Hippocampal formation (tissue), 2 donors: ENCODE measurements around the gene LIPE.
"Not testable (repeated sequence)": the region's sequence is repeated elsewhere in the genome, so short reads cannot be mapped to it uniquely, and the experiment has no call there.

Experiments used
- DNase-seq, 2 donors: peaks; one replicate each; lab custom pipeline; 2025; lab: John Stamatoyannopoulos, UW

Gene LIPE, protein sequence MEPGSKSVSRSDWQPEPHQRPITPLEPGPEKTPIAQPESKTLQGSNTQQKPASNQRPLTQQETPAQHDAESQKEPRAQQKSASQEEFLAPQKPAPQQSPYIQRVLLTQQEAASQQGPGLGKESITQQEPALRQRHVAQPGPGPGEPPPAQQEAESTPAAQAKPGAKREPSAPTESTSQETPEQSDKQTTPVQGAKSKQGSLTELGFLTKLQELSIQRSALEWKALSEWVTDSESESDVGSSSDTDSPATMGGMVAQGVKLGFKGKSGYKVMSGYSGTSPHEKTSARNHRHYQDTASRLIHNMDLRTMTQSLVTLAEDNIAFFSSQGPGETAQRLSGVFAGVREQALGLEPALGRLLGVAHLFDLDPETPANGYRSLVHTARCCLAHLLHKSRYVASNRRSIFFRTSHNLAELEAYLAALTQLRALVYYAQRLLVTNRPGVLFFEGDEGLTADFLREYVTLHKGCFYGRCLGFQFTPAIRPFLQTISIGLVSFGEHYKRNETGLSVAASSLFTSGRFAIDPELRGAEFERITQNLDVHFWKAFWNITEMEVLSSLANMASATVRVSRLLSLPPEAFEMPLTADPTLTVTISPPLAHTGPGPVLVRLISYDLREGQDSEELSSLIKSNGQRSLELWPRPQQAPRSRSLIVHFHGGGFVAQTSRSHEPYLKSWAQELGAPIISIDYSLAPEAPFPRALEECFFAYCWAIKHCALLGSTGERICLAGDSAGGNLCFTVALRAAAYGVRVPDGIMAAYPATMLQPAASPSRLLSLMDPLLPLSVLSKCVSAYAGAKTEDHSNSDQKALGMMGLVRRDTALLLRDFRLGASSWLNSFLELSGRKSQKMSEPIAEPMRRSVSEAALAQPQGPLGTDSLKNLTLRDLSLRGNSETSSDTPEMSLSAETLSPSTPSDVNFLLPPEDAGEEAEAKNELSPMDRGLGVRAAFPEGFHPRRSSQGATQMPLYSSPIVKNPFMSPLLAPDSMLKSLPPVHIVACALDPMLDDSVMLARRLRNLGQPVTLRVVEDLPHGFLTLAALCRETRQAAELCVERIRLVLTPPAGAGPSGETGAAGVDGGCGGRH

DNA sequence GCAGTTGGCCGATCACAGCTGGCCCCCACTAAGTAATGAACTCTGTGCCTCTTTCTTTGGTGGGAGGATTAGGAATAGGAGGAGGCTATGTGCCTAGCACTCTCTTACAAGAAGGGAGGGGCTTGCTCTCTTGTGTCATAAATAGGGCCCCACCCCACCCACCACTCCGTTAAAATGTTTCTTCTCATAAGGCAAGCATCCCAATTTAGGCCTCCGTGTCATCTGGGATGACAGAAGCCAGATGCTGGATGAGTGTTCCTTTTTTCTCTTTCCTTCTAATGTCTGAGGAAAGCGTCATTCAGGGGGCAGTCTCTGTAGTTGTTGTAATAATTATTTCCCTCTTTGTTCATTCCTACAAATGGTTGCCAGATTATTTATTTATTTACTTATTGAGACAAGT lies at the start of gene LIPE:
LIPE (minus strand) TSS at position 76 of the 400 bp plus-strand sequence. CDS start 239 bp downstream, outside the sequence.
- DNase-seq = no peak

DNA sequence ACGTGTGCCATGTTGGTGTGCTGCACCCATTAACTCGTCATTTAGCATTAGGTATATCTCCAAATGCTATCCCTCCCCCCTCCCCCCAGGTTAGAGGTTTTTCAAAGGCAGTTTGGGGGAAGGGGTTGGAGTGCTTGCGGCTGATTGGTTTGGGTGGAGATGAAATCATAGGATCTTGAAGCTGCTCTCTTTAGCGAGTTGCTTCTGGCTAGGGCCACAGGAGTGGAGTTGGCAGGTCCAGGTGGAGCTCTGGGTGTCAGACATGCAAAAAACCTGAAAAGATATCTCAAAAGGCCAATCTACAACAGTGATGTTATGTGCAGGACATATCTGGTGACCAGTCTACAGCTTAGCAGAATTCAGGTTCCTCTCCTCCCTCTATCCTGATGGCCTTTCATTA lies 48.2 kb upstream of the LIPE start:
- DNase-seq = no peak

DNA sequence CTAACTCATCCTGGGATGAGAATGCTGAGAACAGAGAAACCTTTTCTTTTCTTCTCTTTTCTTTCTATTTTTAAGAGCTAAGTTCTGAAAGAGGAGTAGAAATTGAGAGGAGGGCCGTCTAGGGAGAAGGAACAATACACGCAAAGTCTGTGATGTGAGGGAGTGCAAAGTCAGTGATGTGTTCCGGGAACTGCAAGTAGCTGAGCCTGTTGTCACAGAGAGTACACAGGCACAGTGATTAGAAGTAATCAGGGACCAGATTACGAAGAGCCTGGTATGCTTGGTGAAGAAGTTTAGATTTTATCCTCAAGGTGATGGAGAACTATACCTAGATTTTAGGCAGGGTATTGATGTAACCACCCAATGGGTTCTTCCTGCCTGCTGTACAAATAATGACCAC lies 47.6 kb upstream of the LIPE start:
- peak in 1 of 2 donors; percentile 13 for DNase-seq

DNA sequence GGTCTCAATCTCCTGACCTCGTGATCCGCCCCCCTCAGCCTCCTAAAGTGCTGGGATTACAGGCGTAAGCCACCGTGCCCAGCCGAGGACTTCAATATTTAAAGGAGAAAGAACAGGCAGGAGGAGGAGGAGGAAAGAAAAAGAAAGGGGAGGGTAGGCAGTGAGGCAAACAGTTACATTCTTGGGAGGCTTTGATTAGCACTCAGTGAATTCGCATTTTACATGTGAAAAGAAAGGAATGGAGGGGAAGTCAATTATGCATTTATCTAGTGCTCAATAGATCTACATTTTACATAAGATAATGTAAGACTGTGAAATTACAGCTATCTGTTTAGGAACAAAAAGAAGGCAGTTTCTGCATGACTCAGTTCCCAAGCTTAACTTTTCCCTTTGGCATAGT lies 46.5 kb upstream of the LIPE start:
- DNase-seq = no peak

DNA sequence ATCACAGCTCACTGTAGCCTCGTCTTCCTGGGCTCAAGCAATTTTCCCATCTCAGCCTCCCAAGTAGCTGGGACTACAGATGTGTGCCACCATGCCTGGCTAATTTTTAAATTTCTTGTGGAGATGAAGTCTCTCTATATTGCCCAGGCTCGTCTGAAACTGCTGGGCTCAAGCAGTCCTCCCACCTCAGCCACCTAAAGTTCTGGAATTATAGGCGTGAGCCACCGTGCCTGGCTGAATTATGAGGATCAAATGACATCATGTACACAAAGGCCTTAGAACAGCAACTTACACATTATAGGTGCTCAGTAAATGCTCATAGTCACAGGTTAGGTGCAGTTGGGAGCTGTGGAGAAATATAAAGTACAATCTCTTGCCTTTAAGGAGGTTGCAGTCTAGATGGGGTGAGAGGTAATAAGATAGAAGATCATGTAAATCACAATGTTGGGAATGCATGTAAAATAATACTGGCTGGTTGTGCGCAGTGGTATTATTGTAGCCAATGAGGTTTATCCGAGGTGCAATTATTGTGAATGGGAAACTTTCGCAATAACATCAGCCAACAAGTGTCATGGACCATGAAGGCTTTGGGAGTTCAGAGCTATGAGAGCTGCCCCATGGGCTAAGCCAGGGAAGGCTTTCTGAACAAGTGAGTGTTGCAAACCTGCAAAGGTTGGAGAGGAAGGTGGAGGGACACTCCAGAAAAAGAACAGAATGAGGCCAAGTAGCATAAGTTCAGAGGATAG lies 45.4 kb upstream of the LIPE start:
- DNase-seq = no peak

DNA sequence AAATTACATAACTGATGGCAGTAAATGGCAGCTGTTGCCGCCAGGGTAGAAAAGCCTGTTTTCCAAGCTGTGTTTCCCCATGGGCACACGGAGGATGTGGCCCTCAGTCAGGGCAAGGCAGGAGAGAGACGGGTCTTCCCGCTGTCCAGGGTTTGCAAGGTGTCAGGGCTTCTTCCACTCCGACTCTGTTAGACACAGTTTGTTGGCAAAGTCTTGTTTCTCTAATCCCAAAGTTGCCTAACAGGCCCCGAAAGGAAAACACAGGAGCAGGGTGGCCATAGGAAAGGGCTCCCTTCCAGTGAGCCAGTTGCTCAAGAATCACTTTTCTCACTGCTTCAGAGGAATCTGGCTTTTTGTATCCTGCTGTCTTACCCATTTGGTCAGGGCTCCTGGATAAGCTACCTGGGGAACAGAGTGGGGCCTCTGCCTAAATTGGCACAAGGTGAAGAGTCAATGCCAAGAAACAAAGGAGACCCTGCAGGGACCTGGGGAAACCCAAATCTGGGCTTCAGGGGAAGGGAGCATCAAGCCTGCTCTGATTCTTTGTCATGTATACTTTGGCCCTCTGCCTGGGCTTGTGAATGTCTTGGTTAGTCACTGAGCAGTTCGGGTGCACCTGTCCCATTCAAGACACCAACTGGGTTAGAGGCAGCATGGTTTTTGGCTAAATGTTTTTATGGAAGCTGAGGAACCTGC lies 44.5 kb upstream of the LIPE start:
- no peak for DNase-seq

DNA sequence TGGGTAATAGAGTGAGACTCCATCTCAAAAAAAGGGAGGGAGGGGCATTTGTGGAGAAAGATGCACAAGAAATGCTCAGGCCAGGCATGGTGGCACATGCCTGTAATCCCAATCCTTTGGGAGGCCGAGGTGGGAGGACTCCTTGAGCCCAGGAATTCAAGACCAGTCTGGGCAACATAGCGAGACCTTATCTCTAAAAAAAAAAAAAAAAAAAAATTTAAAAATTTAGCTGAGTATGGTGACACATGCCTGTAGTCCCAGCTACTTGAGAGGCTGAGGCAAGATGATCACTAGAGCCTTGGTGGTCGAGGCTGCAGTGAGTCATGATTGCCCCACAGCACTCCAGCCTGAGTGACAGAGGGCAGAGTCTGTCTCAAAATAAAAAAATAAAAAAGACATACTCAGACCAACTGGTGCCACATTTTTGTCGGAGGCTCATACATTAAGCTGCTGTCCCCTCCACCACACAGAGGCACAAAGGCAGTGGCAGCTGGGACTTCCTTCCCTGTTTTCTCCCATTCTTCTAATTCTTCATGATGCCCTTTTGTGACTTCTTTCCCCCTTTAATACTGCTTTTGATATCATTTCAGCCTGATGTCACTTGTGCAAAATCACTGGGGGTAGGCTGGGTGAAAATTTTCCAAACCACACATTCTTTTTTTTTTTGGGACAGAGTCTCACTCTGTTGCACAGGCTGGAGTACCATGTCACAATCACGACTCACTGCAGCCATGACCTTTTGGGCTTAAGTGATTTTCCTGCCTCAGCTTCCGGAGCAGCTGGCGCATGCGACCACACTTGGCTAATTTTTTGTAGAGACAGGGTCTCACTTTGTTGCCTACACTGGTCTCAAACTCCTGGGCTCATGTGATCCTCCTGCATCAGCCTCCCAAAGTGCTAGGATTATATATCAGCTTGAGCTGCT lies 42.4 kb upstream of the LIPE start:
- no peak for DNase-seq

DNA sequence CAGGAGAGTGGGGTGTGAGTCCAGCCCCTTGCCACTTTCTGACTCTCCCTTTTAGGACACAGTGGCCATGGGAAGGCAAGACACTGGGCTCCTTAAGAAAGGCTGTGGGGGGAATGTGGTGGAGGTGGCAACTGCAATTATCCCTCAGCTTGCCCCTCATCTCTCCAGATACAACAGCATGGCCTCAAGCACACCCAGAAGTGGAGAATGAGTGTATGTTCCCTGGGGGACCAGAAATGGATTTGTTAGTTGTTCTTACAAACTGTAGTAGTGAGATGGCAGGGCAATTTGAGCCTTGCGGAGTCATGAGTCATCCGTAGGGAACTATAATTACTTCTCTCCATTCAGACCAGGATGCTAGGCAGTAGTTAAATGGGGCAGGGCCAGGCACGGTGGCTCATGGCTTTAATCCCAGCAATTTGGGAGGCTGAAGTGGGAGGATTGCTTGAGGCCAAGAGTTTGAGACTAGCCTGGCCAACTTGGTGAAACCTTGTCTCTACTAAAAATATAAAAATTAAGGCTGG lies 41.1 kb upstream of the LIPE start:
- no peak for DNase-seq

DNA sequence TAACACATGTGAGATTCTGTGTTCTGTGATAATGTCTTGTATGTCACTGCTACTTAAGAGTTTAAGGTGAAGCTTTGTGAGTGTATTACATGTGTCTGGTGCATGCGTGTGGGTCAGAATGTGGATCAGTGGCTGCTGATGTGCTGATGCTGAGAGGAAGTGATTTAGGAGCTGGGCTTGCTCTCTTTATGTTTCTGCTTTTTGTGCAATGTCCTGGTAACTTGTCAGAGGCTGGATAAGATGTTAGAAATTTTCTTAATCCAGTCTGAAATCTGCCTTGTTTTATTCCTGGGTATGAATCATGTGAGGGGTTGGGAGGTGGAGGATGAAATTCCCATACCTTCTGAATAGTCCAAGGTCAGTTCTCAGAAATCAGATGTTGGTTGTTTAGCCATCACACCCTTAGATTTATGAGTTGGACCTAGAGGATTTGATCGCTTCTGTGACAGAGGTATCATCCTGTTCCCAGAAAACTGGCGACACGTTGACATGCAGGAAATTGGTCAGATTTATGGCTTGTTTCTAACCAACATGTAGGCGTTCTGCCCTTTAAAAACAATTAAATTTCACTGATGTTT lies 40.1 kb upstream of the LIPE start:
- no peak for DNase-seq

DNA sequence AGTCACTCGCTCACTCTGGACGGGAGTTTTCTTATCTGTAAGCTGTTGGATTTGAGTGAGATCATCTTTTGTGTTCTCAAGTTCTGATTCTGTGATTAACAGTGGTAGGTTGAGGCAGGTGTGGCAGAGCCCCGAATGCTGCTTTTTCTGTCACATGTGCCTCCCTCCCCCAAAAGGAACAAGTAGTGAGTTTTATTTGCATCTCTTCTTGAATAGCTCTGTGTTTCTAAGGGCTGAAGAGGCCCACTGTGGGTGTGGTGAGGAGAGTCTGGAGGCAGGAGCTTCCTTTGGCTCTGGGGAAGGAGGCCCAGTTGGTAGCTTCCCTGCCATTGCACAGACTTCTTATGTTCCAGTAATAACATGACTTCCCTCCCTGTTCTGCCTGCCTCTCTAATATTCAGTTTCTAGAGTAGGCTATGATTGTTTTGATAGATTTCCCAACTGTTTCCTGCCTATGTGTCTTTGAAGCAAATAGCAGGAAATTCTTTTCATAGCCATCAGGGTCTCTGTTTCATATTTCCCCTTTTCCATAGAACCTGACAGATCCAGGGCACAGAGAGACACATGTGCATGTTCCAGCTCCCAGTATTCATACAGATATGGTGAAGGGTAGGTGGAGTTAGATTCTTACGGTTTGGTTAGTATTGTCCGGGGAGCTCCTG lies 39.5 kb upstream of the LIPE start:
- no peak for DNase-seq

DNA sequence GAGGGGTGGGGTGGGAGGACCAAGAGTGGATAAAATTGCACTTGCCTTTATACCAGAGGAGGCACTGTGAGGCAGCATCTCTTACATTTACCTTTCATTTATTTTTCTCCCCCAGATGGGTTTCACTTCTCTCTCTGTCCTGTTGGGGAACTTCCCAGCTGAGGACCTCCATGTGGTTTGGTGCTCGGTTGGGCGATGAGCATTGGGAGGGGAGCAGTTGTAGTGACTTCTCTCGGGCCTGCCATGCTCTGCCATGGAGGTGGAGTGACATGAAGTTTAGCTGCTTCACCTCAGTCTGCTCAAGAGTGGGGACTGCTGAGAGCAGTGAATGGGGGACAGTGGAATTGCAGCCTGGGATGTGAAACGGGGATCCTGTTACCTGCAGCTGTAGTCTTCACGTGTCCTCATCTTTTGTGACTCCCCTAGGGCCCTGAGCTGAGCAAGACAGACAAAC lies 38.7 kb upstream of the LIPE start:
- no peak for DNase-seq

DNA sequence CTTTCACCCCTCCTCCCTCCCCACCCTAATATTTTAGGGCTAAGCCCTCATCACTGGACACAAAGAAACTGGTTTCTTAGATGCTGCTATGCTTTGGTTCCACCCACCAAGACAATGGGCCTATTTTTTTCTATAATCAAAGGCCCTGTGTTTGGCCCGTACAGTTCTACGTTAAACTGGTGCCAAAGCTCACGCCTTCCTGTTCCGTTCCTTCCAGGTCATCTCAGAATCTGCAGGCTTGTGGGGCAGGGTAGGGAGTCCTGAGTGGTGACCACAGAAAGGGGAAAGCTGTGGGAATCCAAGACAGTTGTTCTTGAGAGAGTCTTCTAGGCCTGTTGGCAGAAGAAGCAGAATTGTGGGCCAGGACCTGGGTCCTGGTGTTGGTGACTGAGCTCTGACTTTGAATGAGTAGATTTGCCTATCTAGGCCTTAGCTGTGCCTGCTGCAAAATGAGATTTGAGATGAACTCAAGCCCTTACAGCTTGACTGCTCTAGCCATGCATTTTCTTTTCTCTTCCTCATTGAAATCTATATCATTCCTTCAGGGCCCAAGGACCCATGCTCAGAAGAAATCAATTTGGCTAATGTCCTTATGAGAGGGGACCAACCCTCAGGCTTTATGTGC lies 34.6 kb upstream of the LIPE start:
- peak; percentile 70 to 91 for DNase-seq

DNA sequence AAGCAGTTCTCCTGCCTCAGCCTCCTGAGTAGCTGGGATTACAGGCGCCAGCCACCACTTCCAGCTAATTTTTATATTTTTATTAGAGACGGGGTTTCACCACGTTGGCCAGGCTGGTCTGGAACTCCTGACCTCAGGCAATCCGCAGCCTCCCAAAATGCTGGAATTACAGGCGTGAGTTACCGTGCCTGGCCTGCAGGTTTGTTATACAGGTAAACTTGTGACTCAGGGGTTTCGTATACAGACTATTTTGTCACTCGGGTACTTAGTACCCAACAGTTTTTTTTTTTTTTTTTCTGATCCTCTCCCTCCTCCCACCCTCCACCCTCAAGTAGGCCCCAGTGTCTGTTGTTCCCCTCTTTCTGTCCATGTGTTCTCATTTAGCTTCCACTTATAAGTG lies 34.0 kb upstream of the LIPE start:
- not testable (repeated sequence) for DNase-seq

DNA sequence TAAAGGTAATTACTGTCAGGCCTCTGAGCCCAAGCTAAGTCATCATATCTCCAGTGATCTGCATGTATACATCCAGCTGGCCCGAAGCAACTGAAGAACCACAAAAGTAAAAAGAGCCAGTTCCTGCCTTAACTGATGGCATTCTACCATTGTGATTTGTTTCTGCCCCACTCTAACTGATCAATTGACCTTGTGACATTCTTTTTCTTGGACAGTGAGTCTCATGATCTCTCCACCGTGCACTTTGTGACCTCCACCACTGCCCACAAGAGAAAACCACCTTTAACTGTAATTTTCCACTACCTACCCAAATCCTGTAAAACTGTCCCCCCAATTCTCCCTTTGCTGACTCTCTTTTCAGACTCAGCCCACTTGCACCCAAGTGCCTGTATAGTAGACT lies 32.7 kb upstream of the LIPE start:
- no peak for DNase-seq

DNA sequence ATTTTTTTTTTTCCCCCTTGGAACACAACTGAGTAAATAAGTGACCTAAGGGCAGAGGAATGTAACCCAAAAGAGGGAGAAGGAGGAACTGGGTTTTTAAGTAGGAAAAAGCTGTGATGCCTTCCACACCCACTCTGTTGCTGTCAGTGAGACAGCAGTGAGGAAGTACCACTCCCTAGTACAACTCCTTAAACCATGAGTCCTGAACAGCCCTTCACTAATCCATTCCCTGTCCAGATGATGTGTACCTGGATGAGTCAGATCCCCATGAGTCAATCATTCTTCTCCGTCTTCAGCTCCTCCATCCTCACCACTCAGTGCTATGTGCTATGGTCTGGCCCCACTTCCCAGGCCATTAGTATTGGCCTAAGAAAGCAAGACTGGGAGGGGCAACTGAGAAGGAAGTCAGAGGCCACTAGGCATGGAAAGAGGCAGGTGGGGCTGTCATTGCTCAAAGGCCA lies 28.5 kb upstream of the LIPE start:
- no peak for DNase-seq

DNA sequence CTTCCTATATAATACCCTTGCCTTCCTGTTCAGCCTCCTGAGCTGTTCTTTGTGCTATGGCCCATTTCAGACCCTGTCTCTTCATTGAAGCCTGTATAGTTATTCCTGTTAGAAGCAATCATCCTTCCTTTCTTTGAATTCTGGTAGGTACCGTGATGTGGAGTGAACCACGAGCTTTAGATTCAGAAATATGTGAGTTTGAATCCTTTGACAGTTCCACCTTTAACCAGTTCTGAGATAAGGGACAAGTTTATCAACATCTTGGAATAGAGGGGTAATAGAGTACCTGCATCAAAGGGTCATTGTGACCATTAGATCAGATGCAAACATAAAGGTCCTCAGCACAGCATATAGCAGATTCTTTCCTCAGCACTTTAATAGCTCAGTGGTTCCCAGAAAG lies 27.9 kb upstream of the LIPE start:
- no peak for DNase-seq

DNA sequence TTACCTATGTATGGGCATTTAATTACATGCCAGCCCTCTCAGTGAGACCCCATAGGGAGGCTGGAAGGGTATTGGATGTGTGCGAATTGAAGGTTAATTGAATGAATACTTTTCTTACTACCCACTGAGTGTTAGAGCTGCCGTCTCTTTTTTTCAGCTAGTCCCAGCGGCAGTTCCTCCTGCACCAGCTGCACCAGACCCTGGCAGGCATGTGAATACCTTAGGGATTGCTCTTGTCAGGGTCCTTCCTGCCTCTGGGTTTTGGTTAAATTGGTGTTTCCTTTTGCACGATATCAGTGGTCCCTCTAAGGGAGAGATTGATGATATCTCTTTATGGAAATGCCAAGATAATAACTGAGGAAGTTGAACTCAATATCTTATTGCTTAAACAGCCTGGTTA lies 25.4 kb upstream of the LIPE start:
- DNase-seq = no peak

DNA sequence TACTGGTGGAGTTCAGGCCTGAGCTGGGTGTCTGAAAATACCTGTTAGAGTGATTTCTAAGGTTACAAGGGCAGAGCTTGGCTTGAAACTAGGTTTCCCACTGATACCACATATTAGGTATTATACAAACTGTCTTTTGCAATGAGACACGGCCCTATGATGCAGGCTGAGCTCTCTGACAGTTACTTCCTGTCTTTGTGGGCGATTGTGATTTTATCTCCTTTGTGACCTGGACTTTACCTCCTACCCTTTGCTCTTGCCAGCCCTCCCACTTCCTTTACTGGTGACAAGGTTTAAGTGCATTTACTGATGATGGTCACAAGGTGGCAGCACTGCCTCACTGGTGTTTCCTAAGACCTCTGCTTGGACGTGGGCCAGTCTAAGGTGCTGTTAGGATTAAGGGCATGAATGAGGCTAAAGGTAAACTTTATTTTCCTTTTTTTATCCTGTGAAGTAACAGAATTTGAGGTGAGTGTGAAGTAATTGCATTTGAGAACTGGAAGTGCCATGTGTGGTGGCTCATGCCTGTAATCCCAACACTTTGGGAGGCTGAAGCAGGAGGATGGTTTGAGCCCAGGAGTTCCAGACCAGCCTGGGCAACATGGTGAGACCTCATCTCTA lies 23.2 kb upstream of the LIPE start:
- DNase-seq = peak; percentile 48 to 69
